Endothelial cell of umbilical vein (primary cell): ENCODE measurements around the gene PLA2G1B. TPM values are rescaled to one million over a fixed set of nuclear protein-coding genes. Genes with fewer than 3 reads are reported as not detected.

Experiments
- BruUV-seq: library from RNA; stranded (reverse); fragments of 400-500 nt; replicated peaks from 2 replicates; lab custom pipeline; 2021; lab: Mats Ljungman, UMichigan
- CTCF ChIA-PET: fragments of 300-600, 350-600 bp; sonication (Branson Sonifier 250); formaldehyde crosslinking; loops from one replicate; lab custom pipeline; 2021; ENCODE audit warnings: antibody characterized with exemption, inconsistent platforms; lab: Charles Lee
- POLR2A ChIA-PET: fragments of 300-600, 350-600 bp; sonication (Branson Sonifier 250); formaldehyde crosslinking; loops from one replicate; lab custom pipeline; 2021; ENCODE audit warnings: antibody characterized with exemption, inconsistent platforms; lab: Charles Lee
- DNase-seq: peaks from one replicate; pipeline ENCODE4 v3.0.0-alpha.2; 2011; ENCODE audit warnings: low read depth, low spot score
- FAIRE-seq: peaks from 2 replicates; lab custom pipeline; 2011; peaks lifted over from hg19 to GRCh38; lab: Jason Lieb, UNC
- H2AFZ ChIP-seq: 2 replicates; pipeline ENCODE4 v1.6.0; 2012; ENCODE audit warnings: low read depth, low read length, control low read depth, inconsistent platforms
- H3K27ac ChIP-seq: 2 replicates; pipeline ENCODE4 v1.5.1; 2011; ENCODE audit warnings: low read depth, mild to moderate bottlenecking, control low read depth, low read length, moderate library complexity; ENCODE audit not compliant: insufficient read depth
- H3K27me3 ChIP-seq, 2 experiments: 2 replicates each; pipeline versions ENCODE4 v1.6.0 to v1.6.1; 2011; ENCODE audit warnings: low read length in 2 of 2, mixed read lengths in 1 of 2; ENCODE audit not compliant: control insufficient read depth in 2 of 2, insufficient read depth in 2 of 2
- H3K36me3 ChIP-seq, 2 experiments: 2 replicates in 1 of 2; 3 replicates in 1 of 2; pipeline ENCODE4 v1.5.1; 2011; ENCODE audit warnings: low read length in 2 of 2, mild to moderate bottlenecking in 1 of 2, moderate library complexity in 1 of 2; ENCODE audit not compliant: control insufficient read depth in 2 of 2, insufficient read depth in 2 of 2; ENCODE audit errors: extremely low read depth in 1 of 2
- H3K4me1 ChIP-seq: 3 replicates; pipeline ENCODE4 v1.5.1; 2011; ENCODE audit warnings: mild to moderate bottlenecking, low read length; ENCODE audit not compliant: control insufficient read depth, insufficient read depth; ENCODE audit errors: extremely low read depth
- H3K4me2 ChIP-seq: 2 replicates; pipeline ENCODE4 v1.6.1; 2011; ENCODE audit warnings: low read length, control low read depth, mixed read lengths; ENCODE audit not compliant: insufficient read depth
- H3K4me3 ChIP-seq, 3 experiments: fragments of 200-600 bp in 1 of 3; sonication (generic), shearing (Covaris generic) in 1 of 3; replicated peaks in 1 of 3; 2 replicates each; pipeline ENCODE4 v1.5.1; 2011 to 2016; ENCODE audit warnings: control low read depth in 3 of 3, low read length in 3 of 3, mild to moderate bottlenecking in 2 of 3, inconsistent platforms in 1 of 3, low read depth in 1 of 3, moderate library complexity in 1 of 3; ENCODE audit not compliant: insufficient read depth in 1 of 3
- H3K79me2 ChIP-seq: 2 replicates; pipeline ENCODE4 v1.6.0; 2012; ENCODE audit warnings: low read length, inconsistent platforms; ENCODE audit not compliant: control insufficient read depth, insufficient read depth
- H3K9ac ChIP-seq: replicated peaks from 2 replicates; pipeline ENCODE3; 2011; ENCODE audit warnings: low read length, control low read depth; ENCODE audit not compliant: insufficient read depth; ENCODE audit errors: extremely low read depth
- H3K9me1 ChIP-seq: replicated peaks from 3 replicates; pipeline ENCODE4 v1.6.0; 2011; ENCODE audit warnings: mild to moderate bottlenecking, low read length; ENCODE audit not compliant: control insufficient read depth, insufficient read depth; ENCODE audit errors: extremely low read depth
- H3K9me3 ChIP-seq: replicated peaks from 2 replicates; pipeline ENCODE4 v1.5.1; 2012; ENCODE audit warnings: low read length, inconsistent platforms; ENCODE audit not compliant: control insufficient read depth, insufficient read depth
- H4K20me1 ChIP-seq: replicated peaks from 2 replicates; pipeline ENCODE3; 2011; ENCODE audit warnings: mild to moderate bottlenecking, low read length; ENCODE audit not compliant: control insufficient read depth, insufficient read depth; ENCODE audit errors: extremely low read depth
- CTCF ChIP-seq, 2 donors: IDR thresholded peaks; 1 replicate in 1 of 2; 2 replicates in 1 of 2; pipeline ENCODE4 v1.5.1; 2011; ENCODE audit warnings: low read length in 2 of 2, mild to moderate bottlenecking in 2 of 2, moderate library complexity in 2 of 2, control low read depth in 1 of 2, inconsistent platforms in 1 of 2, low read depth in 1 of 2; ENCODE audit not compliant: insufficient read depth in 1 of 2; ENCODE audit errors: extremely low read depth in 1 of 2
- EZH2 ChIP-seq: IDR thresholded peaks from 2 replicates; pipeline ENCODE4 v1.6.1; 2012; ENCODE audit warnings: borderline replicate concordance, low read depth, mild to moderate bottlenecking, moderate library complexity, low read length, inconsistent platforms; ENCODE audit not compliant: severe bottlenecking
- FOS ChIP-seq: IDR thresholded peaks from 2 replicates; pipeline ENCODE4 v1.6.1; 2011; ENCODE audit warnings: mild to moderate bottlenecking, low read length, moderate library complexity, borderline replicate concordance; ENCODE audit not compliant: insufficient read depth
- GATA2 ChIP-seq: IDR thresholded peaks from 2 replicates; pipeline ENCODE4 v1.7.0; 2011; ENCODE audit warnings: low read depth, mild to moderate bottlenecking, moderate library complexity, mixed read lengths, low read length; ENCODE audit not compliant: insufficient read length, insufficient read depth
- JUN ChIP-seq: IDR thresholded peaks from 2 replicates; pipeline ENCODE4 v1.6.1; 2011; ENCODE audit warnings: borderline replicate concordance, low read depth; ENCODE audit not compliant: insufficient read length, insufficient read depth
- MAX ChIP-seq: IDR thresholded peaks from 2 replicates; pipeline ENCODE4 v1.6.1; 2011; ENCODE audit not compliant: insufficient read depth, insufficient read length
- POLR2A ChIP-seq: IDR thresholded peaks from 2 replicates; pipeline ENCODE4 v1.6.1; 2012; ENCODE audit warnings: low read depth, mild to moderate bottlenecking, control low read depth, low read length
- POLR2AphosphoS5 ChIP-seq: IDR thresholded peaks from 2 replicates; pipeline ENCODE4 v1.6.1; 2012; ENCODE audit warnings: low read depth, mild to moderate bottlenecking, control low read depth, low read length, moderate library complexity; ENCODE audit not compliant: insufficient read depth
- dilution Hi-C: fragments of 300-500 bp; cut with MboI; formaldehyde crosslinking; loops from one replicate; pipeline ENCODE4 v1.15.0; 2019; ENCODE audit warnings: low sequenced_read_pairs; ENCODE audit not compliant: extremely low pct_ligation_motif_present
- intact Hi-C: fragments of 100-400 bp; cut with micrococcal nuclease; formaldehyde crosslinking; loops from one replicate; pipeline ENCODE4 v1.10.0; 2022
- polyA plus RNA-seq, 4 experiments: library from polyadenylated mRNA; depleted of rRNA in 3 of 4; stranded (reverse) in 3 of 4; unstranded in 1 of 4; fragments of >200 nt; gene quantifications; 2 replicates each; pipeline versions ENCODE4 v1.2.1 to v1.2.3, GENCODE V29; 2011 to 2012; ENCODE audit warnings: missing spikeins in 1 of 4
- total RNA-seq: library from RNA; stranded (reverse); gene quantifications from 2 replicates; pipeline ENCODE4 v1.2.3, GENCODE V29; 2021

The PLA2G1B gene
- total and polyA plus RNA-seq, 2 donors (not counting 3 experiments of a cell fraction or from before 2014, with no cell fraction given) = not detected

- Histone ChIP-seq H3K9ac (no peak overlapping the region), H3K9me3 (no peaks in the 10 kb centered on the region), H3K27me3 (no peaks in the 10 kb centered on the region), H3K36me3 (no peaks in the 10 kb centered on the region), H2AFZ (no peak overlapping the region), H3K27ac (no peak overlapping the region), H3K4me2 (no peak overlapping the region), H3K9me1 (no peaks in the 10 kb centered on the region), H3K4me1 (no peaks in the 10 kb centered on the region), H3K4me3 (no peak overlapping the region), H4K20me1 (no peaks in the 10 kb centered on the region), H3K79me2 (no peaks in the 10 kb centered on the region)
- CTCF ChIA-PET = no interaction called here
- dilution Hi-C loops = no loop called here
- DNase-seq (no peak), FAIRE-seq (no peak)
- TF ChIP-seq MAX (no peak), EZH2 (no peak), GATA2 (no peak), CTCF (IDR thresholded peaks at IDR 0.05; ENCODE audit: extremely low read depth in 1 of 2, insufficient read depth in 1 of 2, low read depth in 1 of 2, low read length in 2 of 2) (no peak), POLR2AphosphoS5 (no peak), POLR2A (no peak), FOS (no peak), JUN (no peak)
- intact Hi-C loops = no loop called here
- POLR2A ChIA-PET = no interaction called here
- no TSS peak for BruUV-seq
Measured at GRCh38 chr12:120332041-120332440, 4.5 kb upstream of the PLA2G1B start.
